PC-3 (cell line): ENCODE data around the gene OSBPL6.

Experiments
- CTCF ChIP-seq: fragments of 300-600 bp; sonication (generic); conservative IDR thresholded peaks from 2 replicates; pipeline ENCODE4 v1.5.1; 2017; ENCODE audit warnings: antibody characterized with exemption, low read depth, mild to moderate bottlenecking, low read length
- EZH2 ChIP-seq: fragments of 300-600 bp; sonication (generic); IDR thresholded peaks from one replicate; pipeline ENCODE4 v1.6.1; 2017; ENCODE audit warnings: antibody characterized with exemption, mild to moderate bottlenecking, low read length; ENCODE audit not compliant: unreplicated experiment

- TF ChIP-seq CTCF = no peak
- no peak for TF ChIP-seq EZH2
Measured at GRCh38 chr2:178317811-178318210, 123.5 kb downstream of the OSBPL6 start.
